DOHH2 (cell line): ENCODE measurements around the gene FOSL1.

ENCODE experiments used
- H3F3A ChIP-seq: fragments of 200-600 bp; sonication (generic), shearing (Covaris generic); 2 replicates; pipeline ENCODE4 v1.6.0; 2016; ENCODE audit warnings: antibody characterized with exemption, mild to moderate bottlenecking; ENCODE audit not compliant: control insufficient read depth, insufficient read depth
- H3K27ac ChIP-seq: fragments of 200-600 bp; sonication (generic); 2 replicates; pipeline ENCODE4 v1.5.1; 2014; ENCODE audit warnings: low read depth, mild to moderate bottlenecking, low read length, moderate library complexity
- H3K27me3 ChIP-seq: fragments of 200-600 bp; sonication (generic); 2 replicates; pipeline ENCODE4 v1.6.1; 2014; ENCODE audit warnings: mild to moderate bottlenecking, low read length, mixed read lengths; ENCODE audit not compliant: control insufficient read depth
- H3K36me3 ChIP-seq: fragments of 200-600 bp; sonication (generic); 2 replicates; pipeline ENCODE4 v1.6.1; 2014; ENCODE audit warnings: mild to moderate bottlenecking, low read length, moderate library complexity, mixed read lengths; ENCODE audit not compliant: control insufficient read depth
- H3K4me1 ChIP-seq: fragments of 200-600 bp; sonication (generic); 2 replicates; pipeline ENCODE4 v1.6.1; 2014; ENCODE audit warnings: mild to moderate bottlenecking, low read length, mixed read lengths; ENCODE audit not compliant: control insufficient read depth
- H3K4me2 ChIP-seq: fragments of 200-600 bp; sonication (generic); 2 replicates; pipeline ENCODE4 v1.6.0; 2014; ENCODE audit warnings: mild to moderate bottlenecking, low read length, moderate library complexity
- H3K4me3 ChIP-seq: fragments of 200-600 bp; sonication (generic); 2 replicates; pipeline ENCODE4 v1.5.1; 2014; ENCODE audit warnings: mild to moderate bottlenecking, low read length, mixed read lengths
- H3K79me2 ChIP-seq: fragments of 200-600 bp; sonication (generic); 2 replicates; pipeline ENCODE4 v1.6.1; 2014; ENCODE audit warnings: mild to moderate bottlenecking, low read length, mixed read lengths; ENCODE audit not compliant: control insufficient read depth
- H3K9me2 ChIP-seq: fragments of 200-600 bp; sonication (generic); replicated peaks from 2 replicates; pipeline ENCODE4 v1.6.1; 2014; ENCODE audit warnings: mild to moderate bottlenecking, low read length, mixed read lengths; ENCODE audit not compliant: control insufficient read depth
- H3K9me3 ChIP-seq: fragments of 200-600 bp; sonication (generic); 2 replicates; pipeline ENCODE4 v1.6.1; 2014; ENCODE audit warnings: antibody characterized with exemption, low read length, mixed read lengths; ENCODE audit not compliant: control insufficient read depth, insufficient read depth
- H4K20me1 ChIP-seq: fragments of 200-600 bp; sonication (generic); 2 replicates; pipeline ENCODE4 v1.6.0; 2014; ENCODE audit warnings: low read depth, mild to moderate bottlenecking, antibody characterized with exemption, low read length, moderate library complexity; ENCODE audit not compliant: control insufficient read depth, insufficient read depth
- EZH2phosphoT487 ChIP-seq: fragments of 200-600 bp; sonication (generic); IDR thresholded peaks from 2 replicates; pipeline ENCODE4 v1.6.1; 2017; ENCODE audit warnings: borderline replicate concordance, mild to moderate bottlenecking, antibody characterized with exemption, low read length, moderate library complexity, mixed read lengths
- TF ChIP-seq, protein P1 (sequence below): fragments of 200-600 bp; sonication (generic); IDR thresholded peaks from one replicate; pipeline ENCODE4 v1.5.1; 2014; ENCODE audit warnings: antibody characterized with exemption, mild to moderate bottlenecking, low read depth, low read length; ENCODE audit not compliant: poor library complexity, severe bottlenecking

The FOSL1 gene

DNA sequence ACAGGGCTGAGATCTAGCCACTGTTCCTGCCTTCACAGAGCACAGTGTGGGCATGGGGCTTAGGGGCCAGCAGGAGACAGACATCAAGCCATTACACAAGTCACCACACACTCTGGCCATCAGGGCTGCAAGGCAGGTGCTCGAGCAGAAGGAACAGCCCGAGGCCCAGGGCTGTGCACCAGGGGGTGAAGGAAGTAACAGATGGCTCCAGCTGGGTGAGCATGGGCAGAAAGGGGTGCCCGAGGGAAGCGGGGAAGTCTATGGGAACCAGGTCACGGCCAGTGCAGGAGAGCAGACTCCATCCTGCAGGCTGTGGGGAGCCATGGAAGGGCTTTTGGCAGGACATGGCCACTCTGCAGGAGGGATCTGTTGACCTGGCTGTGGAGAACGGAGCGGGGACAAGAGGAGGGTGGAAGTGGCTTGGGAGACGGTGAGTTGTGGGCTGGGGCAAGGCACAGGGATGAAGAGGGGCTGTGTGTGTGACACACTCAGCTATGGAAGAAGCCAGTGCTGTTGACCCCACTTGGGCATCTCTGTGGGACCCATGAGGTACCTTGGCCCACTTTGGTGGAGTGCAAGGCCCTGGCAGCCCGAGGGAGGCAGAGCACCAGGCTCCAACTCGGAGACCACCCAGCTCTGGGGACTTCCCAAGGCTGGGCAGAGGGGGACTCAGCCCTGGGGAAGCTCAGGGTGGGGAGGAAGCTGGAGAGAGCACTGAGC is 15.1 kb upstream of the FOSL1 start:
- H3K4me2 ChIP-seq, result no peak overlapping the region
- H3K36me3 ChIP-seq, result peaks cover 4% of the 10 kb centered on the region; the same call in 1 of the 2 replicates
- peaks cover 22% of the 10 kb centered on the region for H3K79me2 ChIP-seq
- H3K4me3 ChIP-seq, result no peak overlapping the region
- no peaks in the 10 kb centered on the region for H4K20me1 ChIP-seq
- no peak overlapping the region for H3K27ac ChIP-seq
- no peak for TF ChIP-seq EZH2phosphoT487
- TF ChIP-seq, protein P1, sequence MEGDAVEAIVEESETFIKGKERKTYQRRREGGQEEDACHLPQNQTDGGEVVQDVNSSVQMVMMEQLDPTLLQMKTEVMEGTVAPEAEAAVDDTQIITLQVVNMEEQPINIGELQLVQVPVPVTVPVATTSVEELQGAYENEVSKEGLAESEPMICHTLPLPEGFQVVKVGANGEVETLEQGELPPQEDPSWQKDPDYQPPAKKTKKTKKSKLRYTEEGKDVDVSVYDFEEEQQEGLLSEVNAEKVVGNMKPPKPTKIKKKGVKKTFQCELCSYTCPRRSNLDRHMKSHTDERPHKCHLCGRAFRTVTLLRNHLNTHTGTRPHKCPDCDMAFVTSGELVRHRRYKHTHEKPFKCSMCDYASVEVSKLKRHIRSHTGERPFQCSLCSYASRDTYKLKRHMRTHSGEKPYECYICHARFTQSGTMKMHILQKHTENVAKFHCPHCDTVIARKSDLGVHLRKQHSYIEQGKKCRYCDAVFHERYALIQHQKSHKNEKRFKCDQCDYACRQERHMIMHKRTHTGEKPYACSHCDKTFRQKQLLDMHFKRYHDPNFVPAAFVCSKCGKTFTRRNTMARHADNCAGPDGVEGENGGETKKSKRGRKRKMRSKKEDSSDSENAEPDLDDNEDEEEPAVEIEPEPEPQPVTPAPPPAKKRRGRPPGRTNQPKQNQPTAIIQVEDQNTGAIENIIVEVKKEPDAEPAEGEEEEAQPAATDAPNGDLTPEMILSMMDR, result no peak
- H3K27me3 ChIP-seq, result peaks cover 16% of the 10 kb centered on the region; the same call in 1 of the 2 replicates
- H3K9me2 ChIP-seq, result no peaks in the 10 kb centered on the region
- no peaks in the 10 kb centered on the region for H3K9me3 ChIP-seq
- H3F3A ChIP-seq, result no peaks in the 10 kb centered on the region
- peaks cover 24% of the 10 kb centered on the region for H3K4me1 ChIP-seq

DNA sequence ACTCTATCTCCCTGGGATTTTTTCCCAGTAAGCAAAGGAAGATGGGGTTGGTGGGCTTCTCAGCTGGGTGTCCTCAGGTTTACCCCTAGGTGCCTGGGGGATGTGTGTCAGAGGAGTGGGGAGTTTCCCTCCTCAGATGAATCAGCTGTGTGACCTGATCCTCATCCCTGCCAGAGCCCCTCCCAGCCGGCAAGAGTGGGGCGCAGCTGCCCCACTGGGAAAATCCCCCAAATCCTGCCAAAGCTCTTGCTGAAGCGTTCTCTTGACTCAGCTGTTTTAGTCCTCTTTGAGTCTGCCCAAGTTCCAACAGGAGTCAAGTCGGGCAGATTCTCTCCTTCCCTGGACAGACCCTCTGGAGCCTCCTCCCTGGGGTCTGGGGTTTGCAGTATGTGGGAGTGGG is 12.7 kb upstream of the FOSL1 start:
- Histone ChIP-seq H3K9me2 (no peaks in the 10 kb centered on the region), H3K27ac (no peak overlapping the region), H3K4me2 (no peak overlapping the region), H3K4me3 (no peak overlapping the region), H3K4me1 (peaks cover 14% of the 10 kb centered on the region), H3K36me3 (no peaks in the 10 kb centered on the region; the same call in 1 of the 2 replicates), H3F3A (no peaks in the 10 kb centered on the region), H4K20me1 (no peaks in the 10 kb centered on the region), H3K79me2 (peaks cover 10% of the 10 kb centered on the region), H3K9me3 (no peaks in the 10 kb centered on the region), H3K27me3 (peaks cover 24% of the 10 kb centered on the region)
- TF ChIP-seq, protein P1, result no peak
- TF ChIP-seq EZH2phosphoT487, result no peak

DNA sequence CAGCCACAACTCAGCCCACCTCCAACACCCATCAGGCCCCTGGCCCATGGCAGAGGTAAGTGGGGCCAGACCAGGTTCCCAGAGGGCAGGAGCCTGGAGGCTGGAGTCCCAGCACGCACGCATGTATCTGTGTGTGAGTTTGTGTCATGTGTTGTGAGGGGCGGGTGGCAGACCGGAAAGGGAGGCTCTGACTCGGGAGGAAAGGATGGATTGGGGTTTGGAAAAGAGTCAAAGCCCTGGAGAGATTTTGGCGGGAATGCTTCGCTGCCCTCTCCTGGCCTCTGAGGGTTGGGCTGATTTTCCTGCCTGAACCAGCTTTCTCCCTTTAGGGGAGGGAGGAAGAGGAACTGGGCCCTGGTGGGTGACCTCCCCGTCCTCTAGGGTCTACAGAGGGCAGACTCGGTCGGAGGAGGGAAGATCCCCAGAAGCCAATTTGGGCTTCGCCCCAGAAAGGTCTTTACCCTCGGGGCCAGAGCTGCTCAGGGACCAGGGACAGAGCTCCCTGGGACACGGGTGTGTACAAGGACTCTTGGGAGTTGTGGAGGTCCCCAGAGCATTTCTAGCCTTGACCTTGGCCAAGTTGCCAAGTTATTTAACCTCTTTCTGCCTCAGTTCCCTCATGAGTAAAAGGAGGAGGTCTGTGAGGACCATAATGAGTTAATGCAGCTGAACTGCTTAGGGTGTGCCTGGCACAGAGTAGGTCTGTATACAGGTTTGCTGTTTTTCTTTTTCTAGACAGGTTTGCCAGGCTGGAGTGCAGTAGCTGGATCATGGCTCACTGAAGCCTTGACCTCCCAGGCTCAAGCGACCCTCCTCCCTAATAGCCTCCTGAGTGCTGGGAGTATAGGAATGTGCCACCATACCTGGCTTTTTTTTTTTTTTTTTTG is 11.7 kb upstream of the FOSL1 start:
- H3K9me2 ChIP-seq, result no peaks in the 10 kb centered on the region
- H3K4me2 ChIP-seq, result no peak overlapping the region
- peaks cover 25% of the 10 kb centered on the region for H3K27me3 ChIP-seq
- H3K4me3 ChIP-seq, result no peak overlapping the region
- TF ChIP-seq, protein P1, result peak; percentile 30
- no peak for TF ChIP-seq EZH2phosphoT487
- no peaks in the 10 kb centered on the region for H4K20me1 ChIP-seq
- peaks cover 2% of the 10 kb centered on the region; the same call in 1 of the 2 replicates for H3K79me2 ChIP-seq
- no peaks in the 10 kb centered on the region for H3F3A ChIP-seq
- no peaks in the 10 kb centered on the region for H3K9me3 ChIP-seq
- no peaks in the 10 kb centered on the region; the same call in 1 of the 2 replicates for H3K36me3 ChIP-seq
- no peak overlapping the region for H3K27ac ChIP-seq
- peaks cover 8% of the 10 kb centered on the region for H3K4me1 ChIP-seq
